ENCODE results near the gene KANSL2. TPM values are rescaled to one million over a fixed set of nuclear protein-coding genes. Genes with fewer than 3 reads are reported as not detected.
"Not testable (repeated sequence)": the region's sequence is repeated elsewhere in the genome, so short reads cannot be mapped to it uniquely, and the experiment has no call there.

KANSL2 gene
- total RNA-seq, 2 donors from 2014 or later, result 90.2 to 127 TPM

- no peak for DNase-seq
- no peak for ATAC-seq
- no peak overlapping the region for H3K4me3 Mint-ChIP-seq
- peaks cover 4% of the 10 kb centered on the region for H3K4me1 Mint-ChIP-seq
- peaks cover 12% of the 10 kb centered on the region for H3K36me3 Mint-ChIP-seq (ENCODE audit: low read depth)
- no peaks in the 10 kb centered on the region for H3K27me3 Mint-ChIP-seq
- H3K27ac Mint-ChIP-seq, result no peak overlapping the region
- no peaks in the 10 kb centered on the region for H3K9me3 ChIP-seq (ENCODE audit: control insufficient read depth, low read length, poor library complexity, severe bottlenecking)
Observed at GRCh38 chr12:48693572-48693971, 11.5 kb upstream of the KANSL2 start.

- peak overlapping the region; percentile 67 for H3K27ac Mint-ChIP-seq
- peaks cover 4% of the 10 kb centered on the region for H3K4me1 Mint-ChIP-seq
- peaks cover 12% of the 10 kb centered on the region for H3K36me3 Mint-ChIP-seq (ENCODE audit: low read depth)
- ATAC-seq (no peak), DNase-seq (no peak)
- no peak overlapping the region for H3K4me3 Mint-ChIP-seq
- H3K9me3 ChIP-seq (ENCODE audit: control insufficient read depth, low read length, poor library complexity, severe bottlenecking), result no peaks in the 10 kb centered on the region
- H3K27me3 Mint-ChIP-seq, result no peaks in the 10 kb centered on the region
Observed at GRCh38 chr12:48691826-48692487, 9.9 kb upstream of the KANSL2 start.

- no peak for DNase-seq
- Mint-ChIP-seq H3K27ac (peak overlapping the region; percentile 67), H3K36me3 (ENCODE audit: low read depth) (peaks cover 12% of the 10 kb centered on the region), H3K27me3 (no peaks in the 10 kb centered on the region), H3K4me1 (peaks cover 9% of the 10 kb centered on the region), H3K4me3 (no peak overlapping the region)
- no peaks in the 10 kb centered on the region for H3K9me3 ChIP-seq (ENCODE audit: control insufficient read depth, low read length, poor library complexity, severe bottlenecking)
- ATAC-seq, result no peak
Observed at GRCh38 chr12:48690990-48691389, 9.0 kb upstream of the KANSL2 start.

- DNase-seq (no peak), ATAC-seq (no peak)
- Mint-ChIP-seq H3K36me3 (ENCODE audit: low read depth) (peaks cover 12% of the 10 kb centered on the region), H3K27ac (peak overlapping the region; percentile 67), H3K27me3 (no peaks in the 10 kb centered on the region), H3K4me3 (no peak overlapping the region), H3K4me1 (peaks cover 11% of the 10 kb centered on the region)
- no peaks in the 10 kb centered on the region for H3K9me3 ChIP-seq (ENCODE audit: control insufficient read depth, low read length, poor library complexity, severe bottlenecking)
Observed at GRCh38 chr12:48690436-48690835, 8.4 kb upstream of the KANSL2 start.

GRCh38 chr12:48688836-48689235 is 6.8 kb upstream of the KANSL2 start:
- no peak for ATAC-seq
- H3K27me3 Mint-ChIP-seq, result no peaks in the 10 kb centered on the region
- peaks cover 16% of the 10 kb centered on the region for H3K4me1 Mint-ChIP-seq
- peaks cover 12% of the 10 kb centered on the region for H3K36me3 Mint-ChIP-seq (ENCODE audit: low read depth)
- H3K27ac Mint-ChIP-seq, result no peak overlapping the region
- no peak overlapping the region for H3K4me3 Mint-ChIP-seq
- no peak for DNase-seq
- no peaks in the 10 kb centered on the region for H3K9me3 ChIP-seq (ENCODE audit: control insufficient read depth, low read length, poor library complexity, severe bottlenecking)

- no peaks in the 10 kb centered on the region for H3K27me3 Mint-ChIP-seq
- peaks cover 5% of the 10 kb centered on the region for H3K36me3 Mint-ChIP-seq (ENCODE audit: low read depth)
- peaks cover 20% of the 10 kb centered on the region for H3K4me1 Mint-ChIP-seq
- H3K9me3 ChIP-seq (ENCODE audit: control insufficient read depth, low read length, poor library complexity, severe bottlenecking), result no peaks in the 10 kb centered on the region
- H3K27ac Mint-ChIP-seq, result no peak overlapping the region
- DNase-seq (no peak), ATAC-seq (no peak)
- H3K4me3 Mint-ChIP-seq, result peak overlapping the region; percentile 33
Observed at GRCh38 chr12:48687592-48687991, 5.6 kb upstream of the KANSL2 start.

- H3K36me3 Mint-ChIP-seq (ENCODE audit: low read depth), result peaks cover 5% of the 10 kb centered on the region
- DNase-seq (no peak), ATAC-seq (no peak)
- H3K4me1 Mint-ChIP-seq, result peaks cover 26% of the 10 kb centered on the region
- no peak overlapping the region for H3K4me3 Mint-ChIP-seq
- no peaks in the 10 kb centered on the region for H3K27me3 Mint-ChIP-seq
- no peaks in the 10 kb centered on the region for H3K9me3 ChIP-seq (ENCODE audit: control insufficient read depth, low read length, poor library complexity, severe bottlenecking)
- H3K27ac Mint-ChIP-seq, result peak overlapping the region; percentile 17
Observed at GRCh38 chr12:48686615-48687334, 4.7 kb upstream of the KANSL2 start.

GRCh38 chr12:48686037-48686595 is 4.1 kb upstream of the KANSL2 start:
- Mint-ChIP-seq H3K27ac (peak overlapping the region; percentile 17), H3K4me1 (peaks cover 27% of the 10 kb centered on the region), H3K36me3 (ENCODE audit: low read depth) (peaks cover 3% of the 10 kb centered on the region), H3K4me3 (no peak overlapping the region), H3K27me3 (no peaks in the 10 kb centered on the region)
- ATAC-seq, result no peak
- H3K9me3 ChIP-seq (ENCODE audit: control insufficient read depth, low read length, poor library complexity, severe bottlenecking), result no peaks in the 10 kb centered on the region
- no peak for DNase-seq

GRCh38 chr12:48683534-48683933 is 1.5 kb upstream of the KANSL2 start:
- no peak for ATAC-seq
- H3K9me3 ChIP-seq (ENCODE audit: control insufficient read depth, low read length, poor library complexity, severe bottlenecking), result no peaks in the 10 kb centered on the region
- H3K27ac Mint-ChIP-seq, result no peak overlapping the region
- peaks cover 10% of the 10 kb centered on the region for H3K36me3 Mint-ChIP-seq (ENCODE audit: low read depth)
- no peak for DNase-seq
- H3K4me3 Mint-ChIP-seq, result no peak overlapping the region
- no peaks in the 10 kb centered on the region for H3K27me3 Mint-ChIP-seq
- H3K4me1 Mint-ChIP-seq, result peaks cover 37% of the 10 kb centered on the region

- peak overlapping the region; percentile 94 for H3K27ac Mint-ChIP-seq
- no peaks in the 10 kb centered on the region for H3K9me3 ChIP-seq (ENCODE audit: control insufficient read depth, low read length, poor library complexity, severe bottlenecking)
- no peak for DNase-seq
- H3K36me3 Mint-ChIP-seq (ENCODE audit: low read depth), result peaks cover 11% of the 10 kb centered on the region
- H3K4me3 Mint-ChIP-seq, result peak overlapping the region; percentile 96
- no peaks in the 10 kb centered on the region for H3K27me3 Mint-ChIP-seq
- H3K4me1 Mint-ChIP-seq, result peaks cover 42% of the 10 kb centered on the region
- no peak for ATAC-seq
Observed at GRCh38 chr12:48682927-48683326, 889 bp upstream of the KANSL2 start.

GRCh38 chr12:48682533-48682905 is 481 bp upstream of the KANSL2 start:
- peaks cover 11% of the 10 kb centered on the region for H3K36me3 Mint-ChIP-seq (ENCODE audit: low read depth)
- not testable (repeated sequence) for DNase-seq; H3K27me3 Mint-ChIP-seq; H3K9me3 ChIP-seq (ENCODE audit: control insufficient read depth, low read length, poor library complexity, severe bottlenecking)
- H3K27ac Mint-ChIP-seq, result peak overlapping the region; percentile 94
- peak overlapping the region; percentile 96 for H3K4me3 Mint-ChIP-seq
- H3K4me1 Mint-ChIP-seq, result peaks cover 45% of the 10 kb centered on the region
- ATAC-seq, result peak; percentile 0

- Mint-ChIP-seq H3K27me3 (no peaks in the 10 kb centered on the region), H3K36me3 (ENCODE audit: low read depth) (peaks cover 11% of the 10 kb centered on the region), H3K27ac (peak overlapping the region; percentile 94), H3K4me1 (peaks cover 49% of the 10 kb centered on the region), H3K4me3 (peak overlapping the region; percentile 96)
- no peaks in the 10 kb centered on the region for H3K9me3 ChIP-seq (ENCODE audit: control insufficient read depth, low read length, poor library complexity, severe bottlenecking)
- DNase-seq, result no peak
- ATAC-seq, result no peak
Observed at GRCh38 chr12:48681399-48681709, 684 bp downstream of the KANSL2 start.

- Mint-ChIP-seq H3K27me3 (no peaks in the 10 kb centered on the region), H3K4me1 (peaks cover 44% of the 10 kb centered on the region), H3K36me3 (ENCODE audit: low read depth) (peaks cover 11% of the 10 kb centered on the region), H3K27ac (peak overlapping the region; percentile 51), H3K4me3 (peak overlapping the region; percentile 96)
- H3K9me3 ChIP-seq (ENCODE audit: control insufficient read depth, low read length, poor library complexity, severe bottlenecking), result no peaks in the 10 kb centered on the region
- DNase-seq, result no peak
- no peak for ATAC-seq
Observed at GRCh38 chr12:48680861-48681260, 1.2 kb downstream of the KANSL2 start.

Data from T-helper 17 cell (primary cell).